ENCODE measurements around the gene BCAS3.

Gene BCAS3

GRCh38 chr17:61088556-61088955 lies 410.9 kb downstream of the BCAS3 start:
- H3K4me2 ChIP-seq (ENCODE audit: low read length) = no peak overlapping the region
- no peaks in the 10 kb centered on the region for H3K4me1 ChIP-seq (ENCODE audit: control insufficient read depth, low read length)
- no peaks in the 10 kb centered on the region for H3K9me3 ChIP-seq (ENCODE audit: control insufficient read depth, insufficient read depth, low read length)
- no peak overlapping the region for H3K27ac ChIP-seq (ENCODE audit: low read depth, low read length)
- H3K79me2 ChIP-seq (ENCODE audit: control insufficient read depth, low read length) = no peaks in the 10 kb centered on the region
- no peak for TF ChIP-seq EZH2phosphoT487 (IDR thresholded peaks at IDR 0.05; ENCODE audit: borderline replicate concordance, low read length)
- no peak for TF ChIP-seq CTCF (IDR thresholded peaks at IDR 0.05; ENCODE audit: low read depth, low read length, poor library complexity, severe bottlenecking)
- no peaks in the 10 kb centered on the region for H4K20me1 ChIP-seq (ENCODE audit: control insufficient read depth, insufficient read depth, low read depth, low read length)
- H3K4me3 ChIP-seq (ENCODE audit: low read length) = no peak overlapping the region
- H3F3A ChIP-seq (ENCODE audit: control insufficient read depth, insufficient read depth) = no peaks in the 10 kb centered on the region
- H3K9me2 ChIP-seq (replicated peaks; ENCODE audit: control insufficient read depth, low read length) = no peaks in the 10 kb centered on the region
- H3K36me3 ChIP-seq (ENCODE audit: control insufficient read depth, low read length) = no peaks in the 10 kb centered on the region
- no peaks in the 10 kb centered on the region for H3K27me3 ChIP-seq (ENCODE audit: control insufficient read depth, low read length)

GRCh38 chr17:61091096-61091495 lies 413.4 kb downstream of the BCAS3 start:
- Histone ChIP-seq H3K9me2 (replicated peaks; ENCODE audit: control insufficient read depth, low read length) (no peaks in the 10 kb centered on the region), H3F3A (ENCODE audit: control insufficient read depth, insufficient read depth) (no peaks in the 10 kb centered on the region), H3K27ac (ENCODE audit: low read depth, low read length) (no peak overlapping the region), H3K79me2 (ENCODE audit: control insufficient read depth, low read length) (no peaks in the 10 kb centered on the region), H3K36me3 (ENCODE audit: control insufficient read depth, low read length) (no peaks in the 10 kb centered on the region), H3K4me1 (ENCODE audit: control insufficient read depth, low read length) (no peaks in the 10 kb centered on the region), H3K4me3 (ENCODE audit: low read length) (no peak overlapping the region), H4K20me1 (ENCODE audit: control insufficient read depth, insufficient read depth, low read depth, low read length) (no peaks in the 10 kb centered on the region), H3K27me3 (ENCODE audit: control insufficient read depth, low read length) (no peaks in the 10 kb centered on the region), H3K4me2 (ENCODE audit: low read length) (no peak overlapping the region), H3K9me3 (ENCODE audit: control insufficient read depth, insufficient read depth, low read length) (no peaks in the 10 kb centered on the region)
- TF ChIP-seq EZH2phosphoT487 (IDR thresholded peaks at IDR 0.05; ENCODE audit: borderline replicate concordance, low read length) = no peak
- TF ChIP-seq CTCF (IDR thresholded peaks at IDR 0.05; ENCODE audit: low read depth, low read length, poor library complexity, severe bottlenecking) = no peak

GRCh38 chr17:61097781-61098180 lies 420.1 kb downstream of the BCAS3 start:
- H3K4me2 ChIP-seq (ENCODE audit: low read length) = no peak overlapping the region
- no peak overlapping the region for H3K4me3 ChIP-seq (ENCODE audit: low read length)
- no peaks in the 10 kb centered on the region for H3K9me2 ChIP-seq (replicated peaks; ENCODE audit: control insufficient read depth, low read length)
- no peaks in the 10 kb centered on the region for H3K36me3 ChIP-seq (ENCODE audit: control insufficient read depth, low read length)
- H3K27me3 ChIP-seq (ENCODE audit: control insufficient read depth, low read length) = no peaks in the 10 kb centered on the region
- H3K4me1 ChIP-seq (ENCODE audit: control insufficient read depth, low read length) = peaks cover 4% of the 10 kb centered on the region
- H3F3A ChIP-seq (ENCODE audit: control insufficient read depth, insufficient read depth) = no peaks in the 10 kb centered on the region
- no peaks in the 10 kb centered on the region for H4K20me1 ChIP-seq (ENCODE audit: control insufficient read depth, insufficient read depth, low read depth, low read length)
- no peaks in the 10 kb centered on the region for H3K9me3 ChIP-seq (ENCODE audit: control insufficient read depth, insufficient read depth, low read length)
- H3K27ac ChIP-seq (ENCODE audit: low read depth, low read length) = no peak overlapping the region
- H3K79me2 ChIP-seq (ENCODE audit: control insufficient read depth, low read length) = no peaks in the 10 kb centered on the region
- TF ChIP-seq EZH2phosphoT487 (IDR thresholded peaks at IDR 0.05; ENCODE audit: borderline replicate concordance, low read length) = no peak
- TF ChIP-seq CTCF (IDR thresholded peaks at IDR 0.05; ENCODE audit: low read depth, low read length, poor library complexity, severe bottlenecking) = no peak

- no peaks in the 10 kb centered on the region for H3K36me3 ChIP-seq (ENCODE audit: control insufficient read depth, low read length)
- H3K27ac ChIP-seq (ENCODE audit: low read depth, low read length) = no peak overlapping the region
- peaks cover 4% of the 10 kb centered on the region for H3K4me1 ChIP-seq (ENCODE audit: control insufficient read depth, low read length)
- no peak overlapping the region for H3K4me3 ChIP-seq (ENCODE audit: low read length)
- no peak overlapping the region for H3K4me2 ChIP-seq (ENCODE audit: low read length)
- H3K79me2 ChIP-seq (ENCODE audit: control insufficient read depth, low read length) = no peaks in the 10 kb centered on the region
- H3K9me3 ChIP-seq (ENCODE audit: control insufficient read depth, insufficient read depth, low read length) = no peaks in the 10 kb centered on the region
- H3K27me3 ChIP-seq (ENCODE audit: control insufficient read depth, low read length) = no peaks in the 10 kb centered on the region
- no peaks in the 10 kb centered on the region for H4K20me1 ChIP-seq (ENCODE audit: control insufficient read depth, insufficient read depth, low read depth, low read length)
- no peaks in the 10 kb centered on the region for H3F3A ChIP-seq (ENCODE audit: control insufficient read depth, insufficient read depth)
- H3K9me2 ChIP-seq (replicated peaks; ENCODE audit: control insufficient read depth, low read length) = no peaks in the 10 kb centered on the region
- no peak for TF ChIP-seq EZH2phosphoT487 (IDR thresholded peaks at IDR 0.05; ENCODE audit: borderline replicate concordance, low read length)
These were observed 428.7 kb downstream of the BCAS3 start for GRCh38 chr17:61106354-61106753.

All from DOHH2 (cell line).